Measurements from ENCODE around the gene FEZF2.

Gene FEZF2

GRCh38 chr3:62375655-62376453 lies 2.5 kb upstream of the FEZF2 start:
- no peak for DNase-seq (ENCODE audit: low read depth, low spot score)
- TF ChIP-seq CTCF (IDR thresholded peaks at IDR 0.05; ENCODE audit: insufficient read depth, low read length, missing control alignments), result no peak
- no peak overlapping the region for H3K4me3 ChIP-seq (ENCODE audit: low read depth, low read length)
- ChIA-PET CTCF (no interaction called here), POLR2A (no interaction called here)

GRCh38 chr3:62374341-62375218 lies 1.2 kb upstream of the FEZF2 start:
- H3K4me3 ChIP-seq (ENCODE audit: low read depth, low read length), result peak overlapping the region; percentile 20; the same call in 1 of the 2 replicates
- CTCF ChIA-PET, result no interaction called here
- no peak for TF ChIP-seq CTCF (IDR thresholded peaks at IDR 0.05; ENCODE audit: insufficient read depth, low read length, missing control alignments)

DNA sequence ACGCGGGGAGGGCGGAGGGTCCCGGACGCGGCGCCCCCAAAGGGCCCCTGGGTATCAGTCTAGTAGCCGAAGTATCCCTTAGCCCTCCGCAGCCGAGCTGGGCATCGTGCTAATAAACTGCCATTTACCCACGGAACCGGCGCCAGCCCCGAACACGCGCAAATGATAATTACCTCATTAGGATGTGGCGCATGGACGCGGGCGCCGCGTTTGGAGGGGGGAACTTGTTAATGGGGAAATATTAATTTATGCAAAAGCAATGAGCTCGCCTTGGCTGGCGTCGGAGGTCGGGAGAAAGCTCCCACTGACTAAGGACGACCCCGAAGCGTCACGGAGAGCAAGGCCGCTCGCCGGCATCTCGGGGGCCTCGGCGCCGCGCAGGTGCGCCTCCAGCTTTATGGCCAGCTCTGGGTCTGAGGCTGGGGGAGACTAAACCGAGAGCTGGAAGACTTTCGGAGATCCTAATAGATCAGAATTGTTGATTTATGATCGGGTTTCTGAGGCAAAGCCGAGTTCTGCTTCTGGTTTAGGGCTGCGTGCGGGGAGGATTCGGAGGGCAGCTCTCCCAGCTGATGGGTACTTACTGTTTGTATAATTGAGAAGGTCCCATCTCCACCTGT lies 474 bp upstream of the FEZF2 start:
- no peak for TF ChIP-seq CTCF (IDR thresholded peaks at IDR 0.05; ENCODE audit: insufficient read depth, low read length, missing control alignments)
- no peak for DNase-seq (ENCODE audit: low read depth, low spot score)
- ChIA-PET CTCF (no interaction called here), POLR2A (no interaction called here)
- peak overlapping the region; percentile 20; the same call in 1 of the 2 replicates for H3K4me3 ChIP-seq (ENCODE audit: low read depth, low read length)

More at GRCh38 chr3:62374341-62375218, 1.2 kb upstream of the FEZF2 start:
- POLR2A ChIA-PET, result no interaction called here
- no peak for DNase-seq (ENCODE audit: low read depth, low spot score)

- POLR2A ChIA-PET, result no interaction called here
- no peak for DNase-seq (ENCODE audit: low read depth, low spot score)
- H3K4me3 ChIP-seq (ENCODE audit: low read depth, low read length), result no peak overlapping the region
- no peak for TF ChIP-seq CTCF (IDR thresholded peaks at IDR 0.05; ENCODE audit: insufficient read depth, low read length, missing control alignments)
- CTCF ChIA-PET, result no interaction called here
Observed at GRCh38 chr3:62372621-62373041, 719 bp downstream of the FEZF2 start.

- ChIA-PET POLR2A (no interaction called here), CTCF (no interaction called here)
- TF ChIP-seq CTCF (IDR thresholded peaks at IDR 0.05; ENCODE audit: insufficient read depth, low read length, missing control alignments), result no peak
- no peak overlapping the region for H3K4me3 ChIP-seq (ENCODE audit: low read depth, low read length)
- DNase-seq (ENCODE audit: low read depth, low spot score), result no peak
Observed at GRCh38 chr3:62371720-62372591, 1.4 kb downstream of the FEZF2 start.
